ENCODE results near the gene ABHD10.

ABHD10 gene

DNA sequence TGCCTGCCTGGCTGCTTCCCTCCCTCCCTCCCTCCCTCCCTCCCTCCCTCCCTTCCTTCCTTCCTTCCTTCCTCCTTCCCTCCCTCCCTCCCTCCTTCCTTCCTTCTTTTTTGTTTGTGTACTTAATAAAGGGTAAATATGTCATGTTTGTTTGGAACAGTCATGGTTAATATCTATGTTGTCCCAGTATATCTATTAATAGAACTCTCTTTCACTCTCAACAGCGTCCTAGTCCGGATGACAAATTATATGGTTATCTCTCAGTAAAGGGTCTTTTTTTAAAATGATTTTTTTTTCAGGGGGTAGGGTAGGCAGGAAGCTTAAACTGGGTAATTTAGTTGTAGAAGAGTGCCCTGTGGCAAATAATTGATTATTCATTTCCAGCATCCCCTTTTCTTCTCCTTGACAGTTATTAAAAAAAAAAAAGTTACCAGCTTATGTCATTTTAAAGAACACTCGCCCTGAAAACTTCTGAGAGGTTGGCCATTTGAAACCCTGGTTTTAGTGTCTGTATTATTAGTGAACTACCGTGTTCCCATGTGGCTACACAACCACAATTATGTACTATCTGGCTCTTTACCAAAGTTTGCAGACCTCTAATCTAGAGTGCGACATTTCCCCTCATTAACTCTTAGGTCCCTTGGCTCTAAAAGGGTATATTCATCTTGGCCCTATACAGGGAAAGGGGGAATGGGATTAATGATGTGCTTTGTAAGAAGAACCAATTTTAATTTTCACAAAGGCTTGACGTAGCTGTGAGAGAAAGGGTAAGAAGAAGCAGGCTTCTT lies 33.6 kb downstream of the ABHD10 start:
- Histone ChIP-seq H3K4me1 (ENCODE audit: control insufficient read depth, insufficient read depth, low read length, poor library complexity, severe bottlenecking) (peaks cover 6% of the 10 kb centered on the region), H3K36me3 (ENCODE audit: control insufficient read depth, insufficient read depth, low read length) (no peaks in the 10 kb centered on the region), H3K4me3 (ENCODE audit: extremely low read depth, insufficient read depth, low read length, poor library complexity, severe bottlenecking) (no peak overlapping the region), H3K27ac (ENCODE audit: low read depth, low read length, severe bottlenecking) (no peak overlapping the region), H3K9me3 (ENCODE audit: control insufficient read depth, low read length) (no peaks in the 10 kb centered on the region)
- 100% methylated on average over 1 of the region's 6 CpGs for WGBS, 2 experiments (ENCODE audit: insufficient coverage in 2 of 2)

DNA sequence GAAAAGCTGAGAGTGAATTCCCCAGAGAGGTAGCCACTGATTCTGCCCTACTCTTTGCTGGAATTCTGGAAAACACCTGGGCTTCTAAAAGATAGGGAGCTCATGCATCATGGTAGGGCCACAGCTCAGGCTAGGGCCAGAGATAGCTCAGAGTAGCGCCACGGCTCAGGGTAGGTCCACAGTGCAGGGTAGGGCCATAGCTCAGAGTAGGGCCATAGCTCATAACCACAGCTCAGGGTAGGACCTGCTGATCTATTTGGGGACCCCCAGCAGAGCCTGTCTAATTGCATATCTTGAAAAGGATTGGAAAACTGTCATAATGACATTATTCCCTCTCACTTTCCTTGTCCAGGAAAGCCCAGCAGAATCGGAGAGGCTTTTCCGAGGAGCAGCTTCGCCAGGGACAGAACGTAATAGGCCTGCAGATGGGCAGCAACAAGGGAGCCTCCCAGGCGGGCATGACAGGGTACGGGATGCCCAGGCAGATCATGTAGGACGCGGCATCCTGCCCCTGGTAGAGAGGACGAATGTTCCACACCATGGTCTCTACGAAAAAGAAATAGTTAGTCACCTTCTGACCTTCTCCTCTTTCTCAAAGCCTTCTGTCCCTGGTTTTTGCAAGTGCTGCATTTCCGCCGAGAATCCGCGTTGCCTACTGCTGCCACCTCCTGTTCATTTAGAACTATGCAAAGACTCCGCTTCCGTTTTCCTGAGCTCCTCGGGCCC lies 34.4 kb downstream of the ABHD10 start:
- Histone ChIP-seq H3K4me3 (ENCODE audit: extremely low read depth, insufficient read depth, low read length, poor library complexity, severe bottlenecking) (no peak overlapping the region), H3K9me3 (ENCODE audit: control insufficient read depth, low read length) (no peaks in the 10 kb centered on the region), H3K4me1 (ENCODE audit: control insufficient read depth, insufficient read depth, low read length, poor library complexity, severe bottlenecking) (no peaks in the 10 kb centered on the region), H3K27ac (ENCODE audit: low read depth, low read length, severe bottlenecking) (no peak overlapping the region), H3K36me3 (ENCODE audit: control insufficient read depth, insufficient read depth, low read length) (no peaks in the 10 kb centered on the region)
- WGBS, 2 experiments (ENCODE audit: insufficient coverage in 2 of 2), result 51 to 71% methylated on average over 12 to 15 of the region's 19 CpGs

DNA sequence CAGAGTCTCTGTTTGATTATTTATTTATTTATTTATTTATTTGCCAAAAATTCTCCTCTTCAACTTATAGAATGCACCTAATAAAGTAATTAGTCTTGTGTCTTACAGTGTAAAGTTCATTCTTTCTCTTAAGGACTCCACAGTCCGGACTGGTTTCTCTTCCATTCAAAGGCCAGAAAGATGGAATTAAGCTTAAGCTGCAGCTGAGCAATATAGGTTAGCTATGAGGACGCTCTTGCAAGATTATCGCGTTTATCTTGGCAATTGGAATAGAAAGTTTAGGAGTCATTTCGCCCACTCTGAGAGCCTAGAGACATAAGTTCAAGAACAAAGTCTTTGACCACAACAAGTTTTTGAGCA lies 34.9 kb downstream of the ABHD10 start:
- Histone ChIP-seq H3K4me3 (ENCODE audit: extremely low read depth, insufficient read depth, low read length, poor library complexity, severe bottlenecking) (no peak overlapping the region), H3K4me1 (ENCODE audit: control insufficient read depth, insufficient read depth, low read length, poor library complexity, severe bottlenecking) (no peaks in the 10 kb centered on the region), H3K36me3 (ENCODE audit: control insufficient read depth, insufficient read depth, low read length) (no peaks in the 10 kb centered on the region), H3K27ac (ENCODE audit: low read depth, low read length, severe bottlenecking) (no peak overlapping the region), H3K9me3 (ENCODE audit: control insufficient read depth, low read length) (no peaks in the 10 kb centered on the region)
- 80 to 82% methylated on average over 4 to 5 of the region's 5 CpGs for WGBS, 2 experiments (ENCODE audit: insufficient coverage in 2 of 2)

DNA sequence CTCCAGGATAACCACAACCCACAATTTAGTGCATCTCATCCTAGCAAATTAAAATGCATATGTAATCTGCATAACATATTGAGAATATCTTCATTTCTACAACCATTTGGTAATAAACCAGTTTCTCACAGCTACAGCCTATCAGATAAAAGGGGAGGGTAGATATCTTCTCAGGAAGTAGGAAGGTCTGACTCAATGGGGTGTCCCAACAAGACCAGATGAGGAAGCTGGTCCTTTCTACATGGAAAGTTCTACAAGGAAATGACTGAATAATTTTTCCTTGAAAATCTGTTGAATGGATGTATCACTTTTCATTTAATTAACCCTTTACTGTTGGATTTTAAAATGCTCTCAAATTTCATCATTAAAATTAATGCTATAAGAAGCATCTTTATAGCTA lies 38.3 kb downstream of the ABHD10 start:
- Histone ChIP-seq H3K4me1 (ENCODE audit: control insufficient read depth, insufficient read depth, low read length, poor library complexity, severe bottlenecking) (peaks cover 4% of the 10 kb centered on the region), H3K27ac (ENCODE audit: low read depth, low read length, severe bottlenecking) (no peak overlapping the region), H3K4me3 (ENCODE audit: extremely low read depth, insufficient read depth, low read length, poor library complexity, severe bottlenecking) (no peak overlapping the region), H3K9me3 (ENCODE audit: control insufficient read depth, low read length) (peaks cover 6% of the 10 kb centered on the region), H3K36me3 (ENCODE audit: control insufficient read depth, insufficient read depth, low read length) (no peaks in the 10 kb centered on the region)

DNA sequence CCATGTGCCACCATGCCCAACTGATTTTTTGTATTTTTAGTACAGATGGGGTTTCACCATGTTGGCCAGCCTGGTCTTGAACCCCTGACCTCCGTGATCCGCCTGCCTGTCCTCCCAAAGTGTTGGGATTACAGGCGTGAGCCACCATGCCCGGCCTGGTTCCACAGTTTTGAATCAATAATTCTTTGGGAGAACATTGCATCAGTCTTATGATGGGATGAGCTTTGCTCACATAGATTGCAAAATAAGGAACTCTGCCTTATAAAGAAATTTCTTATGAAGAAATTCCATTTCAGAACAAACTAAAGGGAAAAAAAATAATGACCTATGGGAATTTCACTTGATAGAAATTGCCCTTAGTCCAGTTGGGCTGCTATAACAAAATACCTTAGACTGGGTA lies 39.9 kb downstream of the ABHD10 start:
- Histone ChIP-seq H3K27ac (ENCODE audit: low read depth, low read length, severe bottlenecking) (no peak overlapping the region), H3K4me3 (ENCODE audit: extremely low read depth, insufficient read depth, low read length, poor library complexity, severe bottlenecking) (no peak overlapping the region), H3K4me1 (ENCODE audit: control insufficient read depth, insufficient read depth, low read length, poor library complexity, severe bottlenecking) (peaks cover 4% of the 10 kb centered on the region), H3K36me3 (ENCODE audit: control insufficient read depth, insufficient read depth, low read length) (no peaks in the 10 kb centered on the region), H3K9me3 (ENCODE audit: control insufficient read depth, low read length) (peaks cover 6% of the 10 kb centered on the region)
- WGBS, 2 experiments (ENCODE audit: insufficient coverage in 2 of 2), result 80 to 95% methylated on average over 3 to 4 of the region's 4 CpGs

DNA sequence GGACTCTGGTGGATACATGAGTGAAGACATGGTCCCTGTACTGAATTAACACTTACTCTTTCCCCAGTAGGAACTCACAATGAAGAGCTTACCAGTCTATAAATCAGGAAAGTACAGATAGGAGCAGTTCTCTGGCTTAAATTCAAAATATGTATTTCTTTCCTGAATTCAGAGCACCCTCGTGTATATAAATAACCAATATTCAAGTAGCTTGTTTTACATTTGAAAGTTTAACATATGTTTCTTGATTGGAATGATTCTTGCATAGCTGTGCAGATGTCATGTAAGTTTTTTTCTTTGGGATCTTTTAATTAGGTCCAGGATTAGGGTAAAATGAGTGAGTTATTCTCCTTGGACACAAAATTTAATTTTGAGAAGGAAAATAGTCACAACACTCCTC lies 40.9 kb downstream of the ABHD10 start:
- no peaks in the 10 kb centered on the region for H3K36me3 ChIP-seq (ENCODE audit: control insufficient read depth, insufficient read depth, low read length)
- H3K4me1 ChIP-seq (ENCODE audit: control insufficient read depth, insufficient read depth, low read length, poor library complexity, severe bottlenecking), result peaks cover 4% of the 10 kb centered on the region
- WGBS, 2 experiments (ENCODE audit: insufficient coverage in 2 of 2), result no CpG with 5 or more reads among the region's 1 CpG
- H3K27ac ChIP-seq (ENCODE audit: low read depth, low read length, severe bottlenecking), result no peak overlapping the region
- H3K9me3 ChIP-seq (ENCODE audit: control insufficient read depth, low read length), result peaks cover 6% of the 10 kb centered on the region
- no peak overlapping the region for H3K4me3 ChIP-seq (ENCODE audit: extremely low read depth, insufficient read depth, low read length, poor library complexity, severe bottlenecking)

DNA sequence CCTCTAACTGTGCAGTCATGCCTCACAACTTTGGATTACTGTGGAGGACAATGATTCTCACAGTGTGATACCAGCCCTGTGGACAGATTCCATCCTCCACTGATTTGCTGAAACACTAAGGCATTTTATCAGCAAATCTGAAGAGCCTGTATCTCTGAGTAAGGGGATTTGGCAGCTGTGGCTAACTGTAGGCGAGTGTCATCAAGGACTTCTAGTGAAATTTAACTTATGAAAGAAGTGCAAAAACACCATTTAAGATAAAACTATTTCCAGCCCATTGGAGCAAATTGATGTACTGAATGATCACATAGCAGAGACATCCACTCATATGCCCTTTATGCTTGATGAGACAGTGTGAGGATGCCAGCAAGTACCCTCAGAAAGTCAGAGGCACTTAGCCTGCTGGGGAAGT lies 41.9 kb downstream of the ABHD10 start:
- WGBS, 2 experiments (ENCODE audit: insufficient coverage in 2 of 2), result no CpG with 5 or more reads among the region's 1 CpG
- peak overlapping the region; percentile 63 for H3K27ac ChIP-seq (ENCODE audit: low read depth, low read length, severe bottlenecking)

DNA sequence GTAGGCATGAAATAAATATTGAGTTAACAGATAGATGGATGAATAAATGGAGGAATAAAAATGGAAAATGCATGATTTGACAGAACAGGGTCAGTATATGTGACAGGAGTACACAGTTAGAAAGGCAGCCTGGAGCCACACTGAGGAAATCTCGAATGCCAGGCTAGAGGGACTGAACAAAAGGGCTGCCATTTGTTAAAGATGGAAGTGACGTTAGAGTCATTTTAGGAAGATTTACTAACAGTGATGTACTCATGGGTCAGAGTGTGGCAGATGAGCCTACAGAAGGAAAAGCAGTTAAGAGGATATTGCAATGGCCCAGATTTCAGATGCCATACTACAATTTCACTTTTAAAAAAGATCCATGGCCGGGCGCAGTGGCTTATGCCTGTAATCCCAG lies 48.3 kb downstream of the ABHD10 start:
- Histone ChIP-seq H3K27ac (ENCODE audit: low read depth, low read length, severe bottlenecking) (no peak overlapping the region), H3K4me3 (ENCODE audit: extremely low read depth, insufficient read depth, low read length, poor library complexity, severe bottlenecking) (no peak overlapping the region), H3K9me3 (ENCODE audit: control insufficient read depth, low read length) (no peaks in the 10 kb centered on the region), H3K36me3 (ENCODE audit: control insufficient read depth, insufficient read depth, low read length) (no peaks in the 10 kb centered on the region), H3K4me1 (ENCODE audit: control insufficient read depth, insufficient read depth, low read length, poor library complexity, severe bottlenecking) (no peaks in the 10 kb centered on the region)
- 90 to 98% methylated on average over 2 to 4 of the region's 4 CpGs for WGBS, 2 experiments (ENCODE audit: insufficient coverage in 2 of 2)

More for the DNA sequence above, 41.9 kb downstream of the ABHD10 start:
- Histone ChIP-seq H3K9me3 (ENCODE audit: control insufficient read depth, low read length) (peaks cover 6% of the 10 kb centered on the region), H3K36me3 (ENCODE audit: control insufficient read depth, insufficient read depth, low read length) (no peaks in the 10 kb centered on the region), H3K4me1 (ENCODE audit: control insufficient read depth, insufficient read depth, low read length, poor library complexity, severe bottlenecking) (peaks cover 4% of the 10 kb centered on the region), H3K4me3 (ENCODE audit: extremely low read depth, insufficient read depth, low read length, poor library complexity, severe bottlenecking) (no peak overlapping the region)

DNA sequence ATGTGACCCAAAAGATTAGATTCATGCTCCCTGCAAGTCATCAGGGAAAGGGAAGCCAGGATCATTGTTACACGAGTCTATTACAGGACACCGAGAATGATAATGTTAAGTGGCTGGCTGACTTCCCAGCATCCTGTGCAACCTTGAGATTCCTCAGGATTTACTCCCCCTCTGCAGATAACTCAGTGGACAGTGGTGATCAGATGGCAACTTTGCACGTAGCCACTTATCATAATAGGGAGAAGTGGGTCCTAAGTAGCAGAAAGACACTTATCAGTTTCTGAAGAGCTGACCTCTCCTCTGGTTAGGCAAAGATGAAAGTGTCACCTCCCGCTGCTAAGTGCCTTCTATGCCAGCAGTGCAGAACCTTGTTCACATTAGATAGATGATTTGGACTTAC lies 49.0 kb downstream of the ABHD10 start:
- WGBS, 2 experiments (ENCODE audit: insufficient coverage in 2 of 2), result 77 to 83% methylated on average over 3 to 4 of the region's 4 CpGs
- no peaks in the 10 kb centered on the region for H3K9me3 ChIP-seq (ENCODE audit: control insufficient read depth, low read length)

DNA sequence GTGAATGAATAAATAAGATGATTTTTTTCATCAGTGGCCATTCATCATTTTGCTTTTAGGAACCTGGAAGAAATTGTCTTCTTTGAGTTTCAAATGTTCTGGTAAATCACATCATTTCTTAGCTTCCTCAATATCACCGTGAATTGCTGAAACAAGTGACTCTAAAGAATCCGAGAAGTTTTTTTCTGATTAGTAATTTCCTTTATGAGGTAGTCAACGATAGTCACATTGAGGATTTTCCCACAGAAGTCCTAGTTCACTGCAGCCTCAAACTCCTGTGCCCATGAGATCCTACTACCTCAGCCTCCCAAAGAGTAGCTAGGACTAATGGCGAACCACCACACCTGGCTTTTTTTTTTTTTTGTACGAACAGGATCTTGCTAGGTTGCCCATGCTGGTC lies 52.1 kb downstream of the ABHD10 start:
- H3K27ac ChIP-seq (ENCODE audit: low read depth, low read length, severe bottlenecking), result no peak overlapping the region
- H3K36me3 ChIP-seq (ENCODE audit: control insufficient read depth, insufficient read depth, low read length), result no peaks in the 10 kb centered on the region
- 90 to 96% methylated on average over 3 of the region's 5 CpGs for WGBS, 2 experiments (ENCODE audit: insufficient coverage in 2 of 2)
- H3K4me3 ChIP-seq (ENCODE audit: extremely low read depth, insufficient read depth, low read length, poor library complexity, severe bottlenecking), result no peak overlapping the region
- H3K9me3 ChIP-seq (ENCODE audit: control insufficient read depth, low read length), result no peaks in the 10 kb centered on the region
- no peaks in the 10 kb centered on the region for H3K4me1 ChIP-seq (ENCODE audit: control insufficient read depth, insufficient read depth, low read length, poor library complexity, severe bottlenecking)

More for the DNA sequence above, 49.0 kb downstream of the ABHD10 start:
- no peak overlapping the region for H3K4me3 ChIP-seq (ENCODE audit: extremely low read depth, insufficient read depth, low read length, poor library complexity, severe bottlenecking)
- no peaks in the 10 kb centered on the region for H3K4me1 ChIP-seq (ENCODE audit: control insufficient read depth, insufficient read depth, low read length, poor library complexity, severe bottlenecking)
- H3K27ac ChIP-seq (ENCODE audit: low read depth, low read length, severe bottlenecking), result no peak overlapping the region
- H3K36me3 ChIP-seq (ENCODE audit: control insufficient read depth, insufficient read depth, low read length), result no peaks in the 10 kb centered on the region

DNA sequence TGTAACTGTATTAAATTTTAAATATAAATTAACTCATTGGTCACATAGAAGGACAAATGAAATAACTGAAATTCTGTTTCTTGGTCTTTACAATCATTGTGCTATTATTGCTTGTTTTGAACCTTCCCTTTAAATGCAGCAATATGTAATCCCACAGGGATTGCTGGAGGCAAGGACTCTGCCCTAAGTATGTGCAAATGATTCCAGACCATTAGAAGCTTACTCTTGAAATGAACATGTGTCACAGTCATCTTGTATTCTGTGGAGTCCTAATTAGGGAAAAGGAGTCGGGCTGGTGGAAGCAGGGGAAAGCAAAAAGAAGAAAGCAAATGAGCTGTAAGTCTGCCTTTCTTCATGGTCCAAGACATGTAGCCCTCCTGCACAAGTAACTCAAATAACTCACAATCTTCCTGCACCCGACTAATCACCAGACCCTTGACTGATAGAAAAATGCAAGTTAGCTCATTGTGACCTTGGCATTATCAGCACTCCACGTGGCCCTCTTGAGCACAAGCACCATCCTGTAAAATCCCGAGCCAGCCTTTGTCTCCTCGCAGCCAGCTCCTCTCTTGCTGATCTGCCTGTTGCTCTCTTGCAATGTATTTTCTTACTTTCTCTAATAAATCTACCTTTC lies 53.4 kb downstream of the ABHD10 start:
- H3K36me3 ChIP-seq (ENCODE audit: control insufficient read depth, insufficient read depth, low read length), result no peaks in the 10 kb centered on the region
- WGBS, 2 experiments (ENCODE audit: insufficient coverage in 2 of 2), result 86 to 88% methylated on average over 4 to 5 of the region's 5 CpGs
- no peaks in the 10 kb centered on the region for H3K4me1 ChIP-seq (ENCODE audit: control insufficient read depth, insufficient read depth, low read length, poor library complexity, severe bottlenecking)
- no peak overlapping the region for H3K4me3 ChIP-seq (ENCODE audit: extremely low read depth, insufficient read depth, low read length, poor library complexity, severe bottlenecking)
- H3K9me3 ChIP-seq (ENCODE audit: control insufficient read depth, low read length), result peaks cover 2% of the 10 kb centered on the region
- no peak overlapping the region for H3K27ac ChIP-seq (ENCODE audit: low read depth, low read length, severe bottlenecking)
